CD4-positive, CD25-positive, alpha-beta regulatory T cell (primary cell): ENCODE data around the gene FARP1. TPM values are rescaled to one million over a fixed set of nuclear protein-coding genes. Genes with fewer than 3 reads are reported as not detected.

Source experiments
- ATAC-seq, 2 donors: fragments of 150-1000 bp; cut with Tn5 transposase; one replicate each; pipeline ENCODE4 v1.10.0; 2021; ENCODE audit warnings: low read depth in 2 of 2, moderate number of reproducible peaks in 2 of 2, moderate library complexity in 1 of 2
- DNase-seq, 3 donors: peaks; one replicate each; pipeline versions ENCODE4 v3.0.0 to v3.0.0-alpha.2; 2012 to 2022; ENCODE audit warnings: mixed read lengths in 1 of 3
- H3K27ac ChIP-seq: one replicate; pipeline ENCODE4 v1.7.0; 2013; ENCODE audit warnings: mild to moderate bottlenecking, low read length; ENCODE audit not compliant: insufficient read depth, poor library complexity, severe bottlenecking
- H3K27me3 ChIP-seq: one replicate; pipeline ENCODE4 v1.7.0; 2013; ENCODE audit warnings: low read length; ENCODE audit not compliant: control insufficient read depth, insufficient read depth
- H3K36me3 ChIP-seq: one replicate; pipeline ENCODE4 v1.7.0; 2013; ENCODE audit warnings: mild to moderate bottlenecking, low read length, moderate library complexity; ENCODE audit not compliant: control insufficient read depth, insufficient read depth
- H3K4me1 ChIP-seq: 2 replicates; pipeline ENCODE4 v1.7.0; 2013; ENCODE audit warnings: mild to moderate bottlenecking, low read length; ENCODE audit not compliant: insufficient read depth, control insufficient read depth, poor library complexity, severe bottlenecking
- H3K4me3 ChIP-seq: one replicate; pipeline ENCODE4 v1.7.0; 2013; ENCODE audit warnings: low read depth, mild to moderate bottlenecking, low read length, moderate library complexity
- H3K9me3 ChIP-seq, 2 experiments: 1 replicate in 1 of 2; 2 replicates in 1 of 2; pipeline ENCODE4 v1.7.0; 2013; ENCODE audit warnings: low read length in 2 of 2, mild to moderate bottlenecking in 1 of 2, moderate library complexity in 1 of 2; ENCODE audit not compliant: control insufficient read depth in 2 of 2
- H3K27ac Mint-ChIP-seq, 3 donors: one replicate each; pipeline ENCODE4 v1.8.0; 2020 to 2022; ENCODE audit warnings: mild to moderate bottlenecking in 3 of 3, mixed read lengths in 3 of 3, moderate library complexity in 2 of 3
- H3K27me3 Mint-ChIP-seq: one replicate; pipeline ENCODE4 v1.8.0; 2022; ENCODE audit warnings: mild to moderate bottlenecking, mixed read lengths
- H3K36me3 Mint-ChIP-seq: one replicate; pipeline ENCODE4 v1.8.0; 2020; ENCODE audit warnings: mixed read lengths
- H3K4me1 Mint-ChIP-seq, 4 donors: one replicate each; pipeline ENCODE4 v1.8.0; 2020 to 2022; ENCODE audit warnings: mixed read lengths in 4 of 4, mild to moderate bottlenecking in 1 of 4
- H3K4me3 Mint-ChIP-seq, 4 donors: one replicate each; pipeline ENCODE4 v1.8.0; 2020 to 2022; ENCODE audit warnings: mild to moderate bottlenecking in 4 of 4, mixed read lengths in 4 of 4, moderate library complexity in 3 of 4
- H3K9me3 Mint-ChIP-seq, 7 donors: one replicate each; pipeline ENCODE4 v1.8.0; 2020 to 2022; ENCODE audit warnings: mixed read lengths in 7 of 7, mild to moderate bottlenecking in 3 of 7, moderate library complexity in 2 of 7
- polyA plus RNA-seq, 4 donors: library from polyadenylated mRNA; unstranded; fragments of 300-500 nt; fragmentation: Illumina TruSeq; gene quantifications; one replicate each; pipeline ENCODE4 v1.2.3, GENCODE V29; 2021
- total RNA-seq: library from RNA; stranded (reverse); gene quantifications from one replicate; pipeline ENCODE4 v1.2.3, GENCODE V29; 2022

FARP1 gene
- total and polyA plus RNA-seq, 5 donors from 2014 or later, result 0.25 to 0.79 (median 0.46) TPM

DNA sequence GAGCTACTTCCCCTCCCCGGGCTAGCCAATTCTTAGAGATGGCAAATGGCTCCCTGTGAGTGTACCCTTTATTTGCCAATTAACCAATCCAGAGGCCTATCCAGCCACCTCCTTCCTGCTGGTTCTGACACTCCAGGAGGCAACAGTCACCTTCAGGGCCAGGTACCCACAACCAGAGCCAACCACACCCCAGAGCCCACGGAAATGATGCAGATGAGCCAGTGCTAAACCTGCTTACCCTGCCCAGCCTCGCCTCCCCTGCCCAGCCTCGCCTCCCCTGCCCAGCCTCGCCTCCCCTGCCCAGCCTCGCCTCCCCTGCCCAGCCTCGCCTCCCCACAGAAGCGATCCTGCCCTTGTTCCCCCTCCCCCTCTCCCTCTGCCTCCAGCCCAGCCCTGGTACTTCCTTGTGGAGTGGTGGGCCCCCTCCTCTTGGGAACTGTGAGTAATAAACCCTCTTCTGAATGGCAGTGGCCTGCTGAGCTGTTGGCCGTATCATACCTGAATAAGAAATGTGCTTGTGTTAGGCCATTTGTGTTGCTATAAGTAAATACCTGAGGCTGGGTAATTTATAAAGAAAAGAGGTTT lies 207.9 kb downstream of the FARP1 start:
- Histone ChIP-seq H3K4me3 (no peak overlapping the region), H3K4me1 (no peaks in the 10 kb centered on the region), H3K36me3 (no peaks in the 10 kb centered on the region), H3K9me3 (no peaks in the 10 kb centered on the region), H3K27ac (no peak overlapping the region), H3K27me3 (no peaks in the 10 kb centered on the region)
- Mint-ChIP-seq H3K36me3 (no peaks in the 10 kb centered on the region), H3K4me3 (no peak overlapping the region), H3K27me3 (no peaks in the 10 kb centered on the region), H3K9me3 (no peaks in the 10 kb centered on the region), H3K27ac (no peak overlapping the region), H3K4me1 (no peaks in the 10 kb centered on the region)
- ATAC-seq, result no peak
- no peak for DNase-seq

DNA sequence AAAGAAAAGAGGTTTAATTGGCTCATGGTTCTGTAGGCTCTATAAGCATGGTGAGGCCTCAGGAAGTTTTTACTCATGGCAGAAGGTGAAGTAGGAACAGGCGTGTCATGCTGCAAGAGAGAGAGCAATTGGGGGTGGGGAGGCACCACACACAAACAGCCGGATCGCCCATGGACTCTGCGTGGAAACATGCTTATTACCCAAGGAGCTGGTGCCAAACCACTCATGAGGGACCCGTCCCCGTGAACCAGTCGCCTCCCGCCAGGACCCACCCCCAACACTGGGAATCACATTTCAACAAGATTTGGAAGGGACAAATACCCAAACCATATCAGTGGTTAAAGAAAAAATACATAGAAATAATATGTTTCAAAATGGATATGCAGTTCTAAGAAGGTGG lies 208.7 kb downstream of the FARP1 start:
- Mint-ChIP-seq H3K9me3 (no peaks in the 10 kb centered on the region), H3K36me3 (no peaks in the 10 kb centered on the region), H3K27ac (no peak overlapping the region), H3K27me3 (no peaks in the 10 kb centered on the region), H3K4me1 (no peaks in the 10 kb centered on the region), H3K4me3 (no peak overlapping the region)
- no peaks in the 10 kb centered on the region for H3K4me1 ChIP-seq
- no peaks in the 10 kb centered on the region for H3K36me3 ChIP-seq
- H3K9me3 ChIP-seq, result no peaks in the 10 kb centered on the region
- no peak overlapping the region for H3K27ac ChIP-seq
- no peak overlapping the region for H3K4me3 ChIP-seq
- ATAC-seq (no peak), DNase-seq (no peak)
- H3K27me3 ChIP-seq, result no peaks in the 10 kb centered on the region

DNA sequence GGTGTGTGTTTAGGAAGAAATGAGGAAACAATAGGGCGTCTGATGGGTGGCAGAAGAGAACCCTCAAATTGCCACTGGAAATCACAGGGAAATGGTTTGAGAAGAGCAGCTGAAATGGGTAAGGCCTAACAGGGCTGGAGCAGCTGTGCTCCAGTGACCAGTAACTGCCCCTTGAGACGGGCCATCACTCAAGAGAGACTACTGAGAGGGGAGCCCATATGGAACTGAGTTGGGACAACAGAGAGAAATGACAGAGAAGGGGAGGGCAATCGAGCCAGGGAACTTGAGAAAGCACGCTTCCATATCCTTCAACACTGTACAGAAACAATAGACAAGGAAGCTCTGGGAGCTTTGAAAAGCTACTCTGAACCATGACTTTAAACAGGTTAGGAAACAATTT lies 209.3 kb downstream of the FARP1 start:
- DNase-seq (no peak), ATAC-seq (no peak)
- Mint-ChIP-seq H3K27ac (no peak overlapping the region), H3K4me1 (no peaks in the 10 kb centered on the region), H3K36me3 (no peaks in the 10 kb centered on the region), H3K4me3 (no peak overlapping the region), H3K27me3 (no peaks in the 10 kb centered on the region), H3K9me3 (no peaks in the 10 kb centered on the region)
- no peaks in the 10 kb centered on the region for H3K36me3 ChIP-seq
- H3K9me3 ChIP-seq, result no peaks in the 10 kb centered on the region
- H3K4me3 ChIP-seq, result no peak overlapping the region
- no peaks in the 10 kb centered on the region for H3K4me1 ChIP-seq
- no peak overlapping the region for H3K27ac ChIP-seq
- H3K27me3 ChIP-seq, result no peaks in the 10 kb centered on the region

DNA sequence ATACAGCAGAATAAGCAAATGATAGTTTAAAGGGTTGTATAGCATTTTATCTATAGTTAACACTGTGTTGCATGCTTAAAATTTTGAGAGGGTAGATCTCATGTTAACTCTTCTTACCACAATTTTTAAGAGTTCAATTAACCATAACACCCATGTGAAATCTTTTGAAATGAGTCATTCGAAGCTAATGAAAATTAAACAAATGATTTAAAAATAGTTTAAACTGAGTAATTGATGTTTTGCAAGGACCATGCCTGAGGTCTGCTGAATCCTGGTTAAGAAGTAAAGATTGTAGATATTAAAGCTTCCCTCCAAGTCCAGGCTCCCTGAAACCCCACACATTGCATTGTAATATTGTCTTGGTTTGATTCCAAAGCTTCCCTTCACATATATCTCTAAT lies 210.9 kb downstream of the FARP1 start:
- Mint-ChIP-seq H3K9me3 (peaks cover 0 to 4% (median 0%) of the 10 kb centered on the region in 7 donors), H3K27me3 (no peaks in the 10 kb centered on the region), H3K27ac (no peak overlapping the region), H3K36me3 (no peaks in the 10 kb centered on the region), H3K4me3 (no peak overlapping the region), H3K4me1 (no peaks in the 10 kb centered on the region)
- Histone ChIP-seq H3K4me1 (no peaks in the 10 kb centered on the region), H3K27ac (no peak overlapping the region), H3K27me3 (no peaks in the 10 kb centered on the region), H3K36me3 (no peaks in the 10 kb centered on the region), H3K4me3 (no peak overlapping the region), H3K9me3 (no peaks in the 10 kb centered on the region)
- ATAC-seq (no peak), DNase-seq (no peak)

DNA sequence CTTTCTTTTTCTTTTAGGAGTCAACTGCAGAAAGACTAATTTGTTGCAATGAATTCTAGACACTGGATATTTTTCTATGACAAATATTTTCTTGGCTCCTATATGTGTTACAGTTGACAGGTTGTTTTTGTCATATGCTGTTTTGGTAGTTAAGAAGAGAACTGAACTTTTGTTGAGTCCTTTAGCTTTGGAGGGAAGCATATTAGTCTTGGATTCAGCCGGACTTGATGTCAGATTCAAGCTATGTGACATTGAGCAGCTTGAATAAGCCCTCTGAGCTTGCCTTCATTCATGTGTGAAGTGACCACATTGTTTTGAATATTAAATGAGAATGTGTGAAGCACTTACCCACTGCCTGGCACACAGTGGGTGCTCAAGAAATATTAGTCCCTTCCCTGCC lies 216.0 kb downstream of the FARP1 start:
- H3K4me3 Mint-ChIP-seq, result no peak overlapping the region
- Histone ChIP-seq H3K4me1 (no peaks in the 10 kb centered on the region), H3K27me3 (no peaks in the 10 kb centered on the region), H3K4me3 (no peak overlapping the region), H3K9me3 (no peaks in the 10 kb centered on the region), H3K27ac (no peak overlapping the region), H3K36me3 (no peaks in the 10 kb centered on the region)
- peaks cover 0 to 4% (median 0%) of the 10 kb centered on the region in 7 donors for H3K9me3 Mint-ChIP-seq
- peaks cover 7% of the 10 kb centered on the region for H3K27me3 Mint-ChIP-seq
- no peak for ATAC-seq
- no peaks in the 10 kb centered on the region for H3K36me3 Mint-ChIP-seq
- DNase-seq, result no peak
- H3K4me1 Mint-ChIP-seq, result no peaks in the 10 kb centered on the region
- no peak overlapping the region for H3K27ac Mint-ChIP-seq

DNA sequence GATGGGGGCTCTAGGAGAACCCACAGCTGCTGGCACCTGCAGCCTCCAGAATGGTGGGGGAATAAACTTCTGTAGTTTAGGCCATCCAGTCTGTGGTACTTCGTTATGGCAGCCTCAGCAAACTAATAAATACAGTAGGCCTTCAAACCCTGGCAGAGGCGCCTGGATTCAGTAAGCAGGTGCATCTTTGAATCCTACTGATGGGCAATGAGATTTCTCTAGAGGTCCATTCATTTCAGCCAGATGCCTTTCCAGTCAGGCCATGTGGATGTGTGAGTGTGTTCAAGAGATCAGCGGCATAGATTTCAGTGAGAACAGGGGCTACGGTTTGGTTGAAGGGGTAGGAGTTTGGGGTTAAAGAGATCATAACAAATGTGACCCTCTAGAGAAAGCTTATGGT lies 217.7 kb downstream of the FARP1 start:
- no peaks in the 10 kb centered on the region for H3K36me3 ChIP-seq
- no peaks in the 10 kb centered on the region for H3K9me3 ChIP-seq
- peaks cover 0 to 4% (median 0%) of the 10 kb centered on the region in 7 donors for H3K9me3 Mint-ChIP-seq
- no peak overlapping the region for H3K27ac ChIP-seq
- H3K4me1 Mint-ChIP-seq, result no peaks in the 10 kb centered on the region
- H3K4me1 ChIP-seq, result no peaks in the 10 kb centered on the region
- peaks cover 7% of the 10 kb centered on the region for H3K27me3 Mint-ChIP-seq
- H3K4me3 Mint-ChIP-seq, result no peak overlapping the region
- H3K36me3 Mint-ChIP-seq, result no peaks in the 10 kb centered on the region
- H3K27me3 ChIP-seq, result no peaks in the 10 kb centered on the region
- H3K27ac Mint-ChIP-seq, result no peak overlapping the region
- ATAC-seq (no peak), DNase-seq (no peak)
- H3K4me3 ChIP-seq, result no peak overlapping the region

DNA sequence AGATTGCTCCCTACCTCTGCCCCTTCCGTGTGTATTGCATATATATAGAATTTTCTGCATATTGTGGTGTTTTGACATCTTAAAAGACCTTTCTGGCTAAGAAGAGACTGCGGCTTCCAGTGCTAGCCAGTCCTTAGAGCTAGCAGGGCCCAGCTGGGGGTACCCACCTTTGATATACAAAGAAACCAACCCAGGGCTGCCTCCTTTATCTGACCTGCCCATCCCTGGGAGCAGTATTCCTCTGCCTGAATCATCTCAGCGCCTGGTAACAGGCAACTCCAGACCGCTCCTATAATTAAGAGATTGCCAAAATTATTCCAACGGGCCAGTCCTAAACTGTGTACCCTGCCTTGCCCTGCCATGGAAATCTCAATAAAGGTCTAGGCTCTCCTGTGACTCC lies 220.4 kb downstream of the FARP1 start:
- ATAC-seq, result no peak
- Histone ChIP-seq H3K9me3 (no peaks in the 10 kb centered on the region), H3K4me3 (no peak overlapping the region)

DNA sequence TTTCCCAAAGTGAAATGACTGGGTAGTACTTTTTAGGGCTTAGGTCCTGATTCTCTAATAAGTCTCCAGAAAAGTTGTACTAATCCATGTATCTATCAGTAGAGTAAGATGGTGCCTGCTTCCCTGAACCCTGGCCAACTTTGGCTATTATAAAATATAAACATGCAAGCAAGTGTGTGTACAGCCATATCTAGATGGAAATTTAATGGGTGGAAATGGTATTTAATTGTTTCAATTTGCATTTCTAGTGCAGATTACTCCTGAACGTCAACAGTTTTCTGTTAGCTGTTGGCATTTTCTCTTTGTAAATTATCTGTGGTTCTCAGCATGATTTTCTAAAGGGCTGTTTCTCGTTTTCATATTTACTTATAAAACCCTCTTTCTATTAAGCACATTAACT lies 221.3 kb downstream of the FARP1 start:
- DNase-seq, result no peak
- no peaks in the 10 kb centered on the region for H3K9me3 Mint-ChIP-seq
- Histone ChIP-seq H3K4me3 (no peak overlapping the region), H3K9me3 (no peaks in the 10 kb centered on the region), H3K27me3 (no peaks in the 10 kb centered on the region), H3K36me3 (no peaks in the 10 kb centered on the region), H3K4me1 (no peaks in the 10 kb centered on the region), H3K27ac (no peak overlapping the region)
- no peak for ATAC-seq
- H3K36me3 Mint-ChIP-seq, result no peaks in the 10 kb centered on the region
- no peak overlapping the region for H3K4me3 Mint-ChIP-seq
- no peak overlapping the region for H3K27ac Mint-ChIP-seq
- H3K27me3 Mint-ChIP-seq, result peaks cover 15% of the 10 kb centered on the region
- H3K4me1 Mint-ChIP-seq, result no peaks in the 10 kb centered on the region

More for the DNA sequence above, 220.4 kb downstream of the FARP1 start:
- H3K27me3 Mint-ChIP-seq, result peaks cover 13% of the 10 kb centered on the region
- no peaks in the 10 kb centered on the region for H3K4me1 Mint-ChIP-seq
- no peaks in the 10 kb centered on the region for H3K36me3 ChIP-seq
- no peaks in the 10 kb centered on the region for H3K36me3 Mint-ChIP-seq
- no peak overlapping the region for H3K27ac Mint-ChIP-seq
- DNase-seq, result no peak
- H3K4me3 Mint-ChIP-seq, result no peak overlapping the region
- peaks cover 0 to under 1% (median 0%) of the 10 kb centered on the region in 7 donors for H3K9me3 Mint-ChIP-seq
- no peaks in the 10 kb centered on the region for H3K4me1 ChIP-seq
- H3K27me3 ChIP-seq, result no peaks in the 10 kb centered on the region
- H3K27ac ChIP-seq, result no peak overlapping the region
